Activated T-helper 1 cell treated with anti-CD3 and anti-CD28 coated beads, Interleukin-12 subunit alpha, Interleukin-12 subunit beta, Interleukin-2, Interleukin-4 antibody, amounts not matched to agents 30 ng/mL and 10 ng/mL and 1 ng/mL, durations not matched to agents 14 hours and 24 hours and 36 hours (primary cell): ENCODE data around the gene LMNTD2. TPM values are rescaled to one million over a fixed set of nuclear protein-coding genes. Genes with fewer than 3 reads are reported as not detected.

Experiments used
- DNase-seq: peaks from one replicate; pipeline ENCODE4 v3.0.0; 2021; ENCODE audit warnings: low spot score
- H3K27ac Mint-ChIP-seq: one replicate; pipeline ENCODE4 v1.8.0; 2021; ENCODE audit warnings: mild to moderate bottlenecking, mixed read lengths
- H3K27me3 Mint-ChIP-seq: one replicate; pipeline ENCODE4 v1.8.0; 2022; ENCODE audit warnings: mild to moderate bottlenecking, moderate library complexity, mixed read lengths; ENCODE audit not compliant: insufficient read depth
- H3K36me3 Mint-ChIP-seq: one replicate; pipeline ENCODE4 v1.8.0; 2021; ENCODE audit warnings: low read depth, mixed read lengths
- H3K4me1 Mint-ChIP-seq: one replicate; pipeline ENCODE4 v1.8.0; 2021; ENCODE audit warnings: low read depth, mixed read lengths
- H3K4me3 Mint-ChIP-seq: one replicate; pipeline ENCODE4 v1.8.0; 2021; ENCODE audit warnings: mild to moderate bottlenecking, moderate library complexity, mixed read lengths
- H3K9me3 Mint-ChIP-seq: one replicate; pipeline ENCODE4 v1.8.0; 2021; ENCODE audit warnings: mixed read lengths
- intact Hi-C: fragments of 100-400 bp; cut with micrococcal nuclease; formaldehyde crosslinking; loops from one replicate; pipeline ENCODE4 v1.15.1; 2024
- total RNA-seq: library from RNA; stranded (reverse); gene quantifications from 2 replicates; pipeline ENCODE4 v1.2.3, GENCODE V29; 2022

Gene LMNTD2
- total RNA-seq, 1 donor from 2014 or later: 0.47 TPM

- peaks cover 2% of the 10 kb centered on the region for H3K36me3 Mint-ChIP-seq
- H3K9me3 Mint-ChIP-seq: no peaks in the 10 kb centered on the region
- intact Hi-C loops: loop anchor here (1.0 to 5.0 kb wide), 4 partner anchors 33 to 327 kb away; no protein-coding TSS in a partner anchor
Observed at GRCh38 chr11:535519-536454, 24.8 kb downstream of the LMNTD2 start, which contains the start of gene HRAS. Gene HRAS (minus strand): TSS chr11:535576.

GRCh38 chr11:535210-535518 lies 25.4 kb downstream of the LMNTD2 start:
- H3K4me3 Mint-ChIP-seq: no peak overlapping the region
- H3K4me1 Mint-ChIP-seq: peaks cover 9% of the 10 kb centered on the region
- no peaks in the 10 kb centered on the region for H3K9me3 Mint-ChIP-seq
- no peaks in the 10 kb centered on the region for H3K27me3 Mint-ChIP-seq
- DNase-seq: no peak
- intact Hi-C loops: loop anchor here (1.0 to 5.0 kb wide), 3 partner anchors 187 to 327 kb away; no protein-coding TSS in a partner anchor
- no peak overlapping the region for H3K27ac Mint-ChIP-seq
- peaks cover 2% of the 10 kb centered on the region for H3K36me3 Mint-ChIP-seq

More at GRCh38 chr11:535519-536454, 24.8 kb downstream of the LMNTD2 start, which contains the start of gene HRAS:
- Mint-ChIP-seq H3K27ac (peak within 1 kb of the TSS; percentile 89), H3K27me3 (no peaks in the 10 kb centered on the region), H3K4me1 (peaks cover 9% of the 10 kb centered on the region), H3K4me3 (peak within 1 kb of the TSS; percentile 87)
- DNase-seq: peak; percentile 97

GRCh38 chr11:534396-535209 lies 25.9 kb downstream of the LMNTD2 start:
- H3K27me3 Mint-ChIP-seq: no peaks in the 10 kb centered on the region
- intact Hi-C loops: loop anchor here (1.0 to 5.0 kb wide), 4 partner anchors 16 to 326 kb away; no protein-coding TSS in a partner anchor
- H3K36me3 Mint-ChIP-seq: peaks cover 2% of the 10 kb centered on the region
- peak overlapping the region; percentile 75 for H3K4me3 Mint-ChIP-seq
- peaks cover 9% of the 10 kb centered on the region for H3K4me1 Mint-ChIP-seq
- DNase-seq: no peak
- no peaks in the 10 kb centered on the region for H3K9me3 Mint-ChIP-seq
- H3K27ac Mint-ChIP-seq: no peak overlapping the region

GRCh38 chr11:533586-534395 lies 26.7 kb downstream of the LMNTD2 start:
- no peaks in the 10 kb centered on the region for H3K9me3 Mint-ChIP-seq
- intact Hi-C loops: loop anchor here (1.0 kb wide), 1 partner anchor 15 kb away; no protein-coding TSS in a partner anchor
- H3K27ac Mint-ChIP-seq: no peak overlapping the region
- peaks cover 2% of the 10 kb centered on the region for H3K36me3 Mint-ChIP-seq
- peak overlapping the region; percentile 75 for H3K4me3 Mint-ChIP-seq
- peaks cover 9% of the 10 kb centered on the region for H3K4me1 Mint-ChIP-seq
- DNase-seq: no peak
- H3K27me3 Mint-ChIP-seq: no peaks in the 10 kb centered on the region

- intact Hi-C loops: no loop called here
- Mint-ChIP-seq H3K4me1 (peaks cover 9% of the 10 kb centered on the region), H3K9me3 (no peaks in the 10 kb centered on the region)
Observed at GRCh38 chr11:532986-533585, 27.5 kb downstream of the LMNTD2 start.

GRCh38 chr11:532527-532985 lies 28.0 kb downstream of the LMNTD2 start:
- H3K36me3 Mint-ChIP-seq: peaks cover 2% of the 10 kb centered on the region
- intact Hi-C loops: no loop called here
- peaks cover 9% of the 10 kb centered on the region for H3K4me1 Mint-ChIP-seq
- no peak overlapping the region for H3K27ac Mint-ChIP-seq
- DNase-seq: no peak
- no peaks in the 10 kb centered on the region for H3K27me3 Mint-ChIP-seq
- no peaks in the 10 kb centered on the region for H3K9me3 Mint-ChIP-seq
- H3K4me3 Mint-ChIP-seq: peak overlapping the region; percentile 5

More at GRCh38 chr11:532986-533585, 27.5 kb downstream of the LMNTD2 start:
- Mint-ChIP-seq H3K27ac (no peak overlapping the region), H3K27me3 (no peaks in the 10 kb centered on the region), H3K4me3 (no peak overlapping the region), H3K36me3 (peaks cover 2% of the 10 kb centered on the region)
- no peak for DNase-seq

GRCh38 chr11:531919-532526 lies 28.5 kb downstream of the LMNTD2 start:
- Mint-ChIP-seq H3K27me3 (no peaks in the 10 kb centered on the region), H3K4me1 (peaks cover 9% of the 10 kb centered on the region), H3K27ac (no peak overlapping the region), H3K9me3 (no peaks in the 10 kb centered on the region), H3K36me3 (peaks cover 2% of the 10 kb centered on the region), H3K4me3 (peak overlapping the region; percentile 58)
- no peak for DNase-seq
- intact Hi-C loops: no loop called here

- Mint-ChIP-seq H3K27ac (no peak overlapping the region), H3K27me3 (no peaks in the 10 kb centered on the region)
- intact Hi-C loops: no loop called here
Observed at GRCh38 chr11:530960-531831, 29.3 kb downstream of the LMNTD2 start.

GRCh38 chr11:529728-530411 lies 30.7 kb downstream of the LMNTD2 start:
- H3K36me3 Mint-ChIP-seq: peaks cover 2% of the 10 kb centered on the region
- H3K27ac Mint-ChIP-seq: no peak overlapping the region
- DNase-seq: no peak
- intact Hi-C loops: no loop called here
- no peak overlapping the region for H3K4me3 Mint-ChIP-seq
- H3K27me3 Mint-ChIP-seq: no peaks in the 10 kb centered on the region
- peaks cover 4% of the 10 kb centered on the region for H3K4me1 Mint-ChIP-seq
- H3K9me3 Mint-ChIP-seq: no peaks in the 10 kb centered on the region

More at GRCh38 chr11:530960-531831, 29.3 kb downstream of the LMNTD2 start:
- peaks cover 6% of the 10 kb centered on the region for H3K4me1 Mint-ChIP-seq
- H3K9me3 Mint-ChIP-seq: no peaks in the 10 kb centered on the region
- peaks cover 2% of the 10 kb centered on the region for H3K36me3 Mint-ChIP-seq
- no peak for DNase-seq
- peak overlapping the region; percentile 30 for H3K4me3 Mint-ChIP-seq

- no peaks in the 10 kb centered on the region for H3K27me3 Mint-ChIP-seq
- intact Hi-C loops: no loop called here
- DNase-seq: no peak
- H3K36me3 Mint-ChIP-seq: peaks cover 2% of the 10 kb centered on the region
- no peak overlapping the region for H3K27ac Mint-ChIP-seq
- H3K9me3 Mint-ChIP-seq: no peaks in the 10 kb centered on the region
- no peak overlapping the region for H3K4me3 Mint-ChIP-seq
- H3K4me1 Mint-ChIP-seq: peaks cover 4% of the 10 kb centered on the region
Observed at GRCh38 chr11:528815-529727, 31.5 kb downstream of the LMNTD2 start.
